ENCODE data around the gene SESTD1.

GRCh38 chr2:179226203-179226960, 38.2 kb downstream of the SESTD1 start:
- TF ChIP-seq POLR2A (IDR thresholded peaks at IDR 0.05): no peak
- TF ChIP-seq, protein P1, sequence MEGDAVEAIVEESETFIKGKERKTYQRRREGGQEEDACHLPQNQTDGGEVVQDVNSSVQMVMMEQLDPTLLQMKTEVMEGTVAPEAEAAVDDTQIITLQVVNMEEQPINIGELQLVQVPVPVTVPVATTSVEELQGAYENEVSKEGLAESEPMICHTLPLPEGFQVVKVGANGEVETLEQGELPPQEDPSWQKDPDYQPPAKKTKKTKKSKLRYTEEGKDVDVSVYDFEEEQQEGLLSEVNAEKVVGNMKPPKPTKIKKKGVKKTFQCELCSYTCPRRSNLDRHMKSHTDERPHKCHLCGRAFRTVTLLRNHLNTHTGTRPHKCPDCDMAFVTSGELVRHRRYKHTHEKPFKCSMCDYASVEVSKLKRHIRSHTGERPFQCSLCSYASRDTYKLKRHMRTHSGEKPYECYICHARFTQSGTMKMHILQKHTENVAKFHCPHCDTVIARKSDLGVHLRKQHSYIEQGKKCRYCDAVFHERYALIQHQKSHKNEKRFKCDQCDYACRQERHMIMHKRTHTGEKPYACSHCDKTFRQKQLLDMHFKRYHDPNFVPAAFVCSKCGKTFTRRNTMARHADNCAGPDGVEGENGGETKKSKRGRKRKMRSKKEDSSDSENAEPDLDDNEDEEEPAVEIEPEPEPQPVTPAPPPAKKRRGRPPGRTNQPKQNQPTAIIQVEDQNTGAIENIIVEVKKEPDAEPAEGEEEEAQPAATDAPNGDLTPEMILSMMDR (IDR thresholded peaks at IDR 0.05): no peak

All from prostate gland (tissue), 2 donors.